ENCODE measurements around the gene SPAG16.

SPAG16 gene

DNA sequence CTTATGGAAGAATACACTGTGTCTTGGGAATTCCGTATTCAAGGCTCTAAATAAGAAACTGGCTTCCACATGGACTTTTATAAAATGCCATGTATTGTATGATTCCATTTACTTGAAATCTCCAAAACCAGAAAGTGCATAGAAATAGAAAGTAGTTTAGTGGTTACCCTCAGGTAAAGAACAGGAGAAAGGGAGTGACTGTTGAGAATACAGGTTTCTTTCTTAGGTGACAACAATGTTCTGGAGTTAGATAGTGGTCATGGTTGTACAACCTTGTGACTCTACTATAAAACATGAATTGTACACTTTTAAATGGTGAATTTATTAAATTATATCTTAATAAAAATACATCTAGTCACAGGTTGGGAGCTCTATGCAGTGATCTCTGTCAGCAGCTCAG lies 481.8 kb downstream of the SPAG16 start:
- Histone ChIP-seq H3K4me3 (ENCODE audit: insufficient read length, low read depth) (no peak overlapping the region), H3K36me3 (ENCODE audit: insufficient read depth, insufficient read length, low read length) (no peaks in the 10 kb centered on the region), H3K9me3 (ENCODE audit: insufficient read depth, low read length) (no peaks in the 10 kb centered on the region), H3K27me3 (ENCODE audit: insufficient read depth, insufficient read length) (no peaks in the 10 kb centered on the region), H3K9ac (ENCODE audit: insufficient read length, low read depth) (no peak overlapping the region), H3K4me1 (ENCODE audit: insufficient read depth, insufficient read length) (no peaks in the 10 kb centered on the region)
- TF ChIP-seq ZNF274 (IDR thresholded peaks at IDR 0.05; ENCODE audit: low read depth, low read length) (no peak), SUZ12 (IDR thresholded peaks at IDR 0.05; ENCODE audit: extremely low read depth, insufficient read depth, insufficient read length) (no peak), YY1 (IDR thresholded peaks at IDR 0.05; ENCODE audit: insufficient read depth, insufficient read length) (no peak)
- no peak for DNase-seq (ENCODE audit: low read depth, low spot score)

DNA sequence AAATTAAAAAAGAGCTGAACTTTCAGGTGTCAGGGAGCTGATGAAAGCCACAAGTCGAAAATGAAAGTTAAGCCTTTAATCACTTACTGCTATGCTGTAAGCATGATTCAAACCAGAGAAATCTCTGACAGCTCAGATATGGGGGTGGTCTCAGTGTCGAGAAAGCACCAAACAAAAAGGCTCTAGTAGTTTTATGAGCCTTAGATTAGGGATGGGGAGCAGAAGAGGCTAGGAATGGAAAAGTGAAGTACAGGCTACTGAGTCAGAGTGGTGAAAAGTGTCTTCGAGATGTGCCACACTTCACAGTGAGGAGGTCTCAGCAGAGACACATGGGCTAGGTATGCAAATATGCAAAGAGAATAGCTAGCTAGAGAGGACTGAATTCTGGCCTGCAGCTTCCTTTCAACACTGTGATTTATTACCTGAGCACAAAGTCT lies 482.2 kb downstream of the SPAG16 start:
- H3K27me3 ChIP-seq (ENCODE audit: insufficient read depth, insufficient read length) = no peaks in the 10 kb centered on the region
- no peaks in the 10 kb centered on the region for H3K36me3 ChIP-seq (ENCODE audit: insufficient read depth, insufficient read length, low read length)
- no peaks in the 10 kb centered on the region for H3K4me1 ChIP-seq (ENCODE audit: insufficient read depth, insufficient read length)
- H3K9ac ChIP-seq (ENCODE audit: insufficient read length, low read depth) = no peak overlapping the region
- H3K4me3 ChIP-seq (ENCODE audit: insufficient read length, low read depth) = no peak overlapping the region
- TF ChIP-seq ZNF274 (IDR thresholded peaks at IDR 0.05; ENCODE audit: low read depth, low read length) (no peak), SUZ12 (IDR thresholded peaks at IDR 0.05; ENCODE audit: extremely low read depth, insufficient read depth, insufficient read length) (no peak), YY1 (IDR thresholded peaks at IDR 0.05; ENCODE audit: insufficient read depth, insufficient read length) (no peak)
- H3K9me3 ChIP-seq (ENCODE audit: insufficient read depth, low read length) = no peaks in the 10 kb centered on the region
- DNase-seq (ENCODE audit: low read depth, low spot score) = no peak

DNA sequence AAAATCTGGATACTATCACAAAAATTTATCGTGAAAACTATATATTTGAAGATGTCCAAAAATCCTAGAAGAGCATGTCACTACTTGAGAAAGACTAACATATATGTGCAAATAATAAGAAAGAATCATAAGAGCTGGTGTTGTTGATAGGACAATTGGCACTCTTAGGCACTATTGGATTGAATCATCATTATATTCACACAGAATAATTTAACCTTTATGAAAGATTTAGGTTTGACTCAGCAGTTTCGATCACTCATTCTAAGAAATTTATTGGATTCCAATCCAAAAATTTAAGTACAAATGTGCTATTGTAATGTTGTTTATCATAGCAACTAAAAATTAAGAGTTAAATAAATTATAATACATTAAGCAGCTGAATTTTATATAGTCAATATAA lies 503.6 kb downstream of the SPAG16 start:
- Histone ChIP-seq H3K4me1 (ENCODE audit: insufficient read depth, insufficient read length) (no peaks in the 10 kb centered on the region), H3K27me3 (ENCODE audit: insufficient read depth, insufficient read length) (no peaks in the 10 kb centered on the region), H3K4me3 (ENCODE audit: insufficient read length, low read depth) (no peak overlapping the region), H3K36me3 (ENCODE audit: insufficient read depth, insufficient read length, low read length) (no peaks in the 10 kb centered on the region), H3K9ac (ENCODE audit: insufficient read length, low read depth) (no peak overlapping the region), H3K9me3 (ENCODE audit: insufficient read depth, low read length) (no peaks in the 10 kb centered on the region)
- TF ChIP-seq SUZ12 (IDR thresholded peaks at IDR 0.05; ENCODE audit: extremely low read depth, insufficient read depth, insufficient read length) (no peak), YY1 (IDR thresholded peaks at IDR 0.05; ENCODE audit: insufficient read depth, insufficient read length) (no peak), ZNF274 (IDR thresholded peaks at IDR 0.05; ENCODE audit: low read depth, low read length) (no peak)
- no peak for DNase-seq (ENCODE audit: low read depth, low spot score)

DNA sequence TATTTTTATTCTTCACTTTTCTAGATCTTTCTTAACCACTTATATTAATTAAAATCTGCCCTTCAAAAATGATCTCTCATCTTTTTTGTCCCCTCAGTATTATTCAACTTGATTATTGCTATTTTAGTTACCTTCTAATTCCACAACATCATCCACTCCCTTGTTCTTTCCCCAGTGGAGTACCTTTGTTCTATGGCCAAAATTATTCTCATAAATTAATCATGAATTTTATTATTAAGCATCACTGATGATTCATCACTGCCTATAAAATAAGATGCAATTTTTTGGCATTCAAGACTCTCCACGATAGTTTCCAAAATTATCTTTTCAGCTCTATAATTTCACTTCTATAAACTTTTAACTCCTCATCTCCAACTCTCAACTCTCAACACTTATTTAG lies 505.7 kb downstream of the SPAG16 start:
- DNase-seq (ENCODE audit: low read depth, low spot score) = no peak
- no peaks in the 10 kb centered on the region for H3K36me3 ChIP-seq (ENCODE audit: insufficient read depth, insufficient read length, low read length)

DNA sequence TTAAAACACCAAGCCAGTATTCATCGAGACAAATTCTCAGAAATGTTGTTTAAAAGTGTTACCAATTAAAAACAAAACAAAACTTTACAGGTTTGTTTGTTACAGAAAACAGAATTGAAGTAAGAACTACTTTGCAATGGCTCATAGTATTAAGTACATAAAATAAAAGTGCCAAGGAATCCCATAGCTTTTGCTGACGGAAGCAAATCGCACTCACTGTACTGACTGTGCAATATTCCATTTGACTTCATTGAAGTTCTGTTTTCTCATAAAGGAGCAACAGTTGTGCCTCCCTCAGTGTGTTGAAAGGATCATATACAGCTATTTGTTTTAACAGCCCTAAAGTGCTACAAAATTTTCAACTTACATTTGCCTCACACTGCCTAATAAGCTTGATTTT lies 507.8 kb downstream of the SPAG16 start:
- TF ChIP-seq ZNF274 (IDR thresholded peaks at IDR 0.05; ENCODE audit: low read depth, low read length) (no peak), YY1 (IDR thresholded peaks at IDR 0.05; ENCODE audit: insufficient read depth, insufficient read length) (no peak), SUZ12 (IDR thresholded peaks at IDR 0.05; ENCODE audit: extremely low read depth, insufficient read depth, insufficient read length) (no peak)
- H3K27me3 ChIP-seq (ENCODE audit: insufficient read depth, insufficient read length) = no peaks in the 10 kb centered on the region
- no peaks in the 10 kb centered on the region for H3K9me3 ChIP-seq (ENCODE audit: insufficient read depth, low read length)
- no peaks in the 10 kb centered on the region for H3K36me3 ChIP-seq (ENCODE audit: insufficient read depth, insufficient read length, low read length)
- no peak overlapping the region for H3K9ac ChIP-seq (ENCODE audit: insufficient read length, low read depth)
- no peak overlapping the region for H3K4me3 ChIP-seq (ENCODE audit: insufficient read length, low read depth)
- H3K4me1 ChIP-seq (ENCODE audit: insufficient read depth, insufficient read length) = no peaks in the 10 kb centered on the region
- no peak for DNase-seq (ENCODE audit: low read depth, low spot score)

More for the DNA sequence above, 505.7 kb downstream of the SPAG16 start:
- TF ChIP-seq ZNF274 (IDR thresholded peaks at IDR 0.05; ENCODE audit: low read depth, low read length) (no peak), SUZ12 (IDR thresholded peaks at IDR 0.05; ENCODE audit: extremely low read depth, insufficient read depth, insufficient read length) (no peak), YY1 (IDR thresholded peaks at IDR 0.05; ENCODE audit: insufficient read depth, insufficient read length) (no peak)
- no peaks in the 10 kb centered on the region for H3K4me1 ChIP-seq (ENCODE audit: insufficient read depth, insufficient read length)
- no peak overlapping the region for H3K4me3 ChIP-seq (ENCODE audit: insufficient read length, low read depth)
- no peak overlapping the region for H3K9ac ChIP-seq (ENCODE audit: insufficient read length, low read depth)
- no peaks in the 10 kb centered on the region for H3K27me3 ChIP-seq (ENCODE audit: insufficient read depth, insufficient read length)
- no peaks in the 10 kb centered on the region for H3K9me3 ChIP-seq (ENCODE audit: insufficient read depth, low read length)

DNA sequence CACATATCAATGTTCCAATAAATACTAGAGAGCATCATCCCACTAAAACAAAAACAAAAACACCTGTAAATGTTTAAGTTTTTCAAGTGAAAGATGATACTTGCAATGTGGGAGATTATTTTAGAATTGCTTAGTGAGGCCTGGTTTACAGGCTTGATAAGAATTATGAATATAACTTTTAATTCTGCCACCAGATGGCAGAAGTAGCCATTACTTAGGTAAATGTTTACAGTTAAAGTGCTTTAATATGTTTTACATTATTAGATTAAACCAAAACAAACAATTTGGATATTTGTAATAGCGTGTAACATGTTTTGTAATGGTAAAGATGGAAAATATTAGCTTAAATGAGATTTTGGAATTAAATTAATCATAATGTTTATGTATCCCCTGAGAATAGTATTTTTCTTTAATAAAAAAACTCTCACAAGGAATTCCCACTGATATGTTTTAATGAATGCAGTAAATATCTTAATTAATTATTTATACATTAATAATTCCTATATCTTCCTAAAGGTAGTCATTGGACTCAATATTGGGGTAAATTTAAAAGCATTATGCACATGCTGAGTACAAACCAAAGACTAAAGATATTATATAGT lies 522.0 kb downstream of the SPAG16 start:
- H3K4me3 ChIP-seq (ENCODE audit: insufficient read length, low read depth) = no peak overlapping the region
- H3K9ac ChIP-seq (ENCODE audit: insufficient read length, low read depth) = no peak overlapping the region
- no peaks in the 10 kb centered on the region for H3K9me3 ChIP-seq (ENCODE audit: insufficient read depth, low read length)
- H3K4me1 ChIP-seq (ENCODE audit: insufficient read depth, insufficient read length) = no peaks in the 10 kb centered on the region
- H3K36me3 ChIP-seq (ENCODE audit: insufficient read depth, insufficient read length, low read length) = no peaks in the 10 kb centered on the region
- H3K27me3 ChIP-seq (ENCODE audit: insufficient read depth, insufficient read length) = no peaks in the 10 kb centered on the region
- DNase-seq (ENCODE audit: low read depth, low spot score) = no peak
- no peak for TF ChIP-seq SUZ12 (IDR thresholded peaks at IDR 0.05; ENCODE audit: extremely low read depth, insufficient read depth, insufficient read length)
- no peak for TF ChIP-seq YY1 (IDR thresholded peaks at IDR 0.05; ENCODE audit: insufficient read depth, insufficient read length)
- no peak for TF ChIP-seq ZNF274 (IDR thresholded peaks at IDR 0.05; ENCODE audit: low read depth, low read length)

DNA sequence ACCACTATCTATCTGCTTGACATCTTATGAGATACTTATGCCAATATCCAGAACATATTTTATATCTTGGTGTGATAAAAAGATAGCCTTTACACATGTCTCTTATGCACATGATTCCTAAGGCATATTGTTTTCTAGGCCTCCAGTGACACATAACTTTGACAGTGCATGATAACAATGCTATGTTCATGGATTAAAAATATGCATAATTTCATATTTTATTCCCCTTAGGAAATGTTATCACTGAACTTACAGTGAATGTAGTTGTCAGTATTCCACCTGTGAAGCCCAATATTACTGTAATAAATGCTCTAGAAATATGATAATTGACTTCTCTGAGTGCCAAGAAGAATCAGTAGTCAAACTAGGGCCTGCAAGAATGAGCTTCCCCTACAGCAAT lies 532.3 kb downstream of the SPAG16 start:
- Histone ChIP-seq H3K9ac (ENCODE audit: insufficient read length, low read depth) (no peak overlapping the region), H3K27me3 (ENCODE audit: insufficient read depth, insufficient read length) (no peaks in the 10 kb centered on the region), H3K36me3 (ENCODE audit: insufficient read depth, insufficient read length, low read length) (no peaks in the 10 kb centered on the region), H3K9me3 (ENCODE audit: insufficient read depth, low read length) (no peaks in the 10 kb centered on the region), H3K4me3 (ENCODE audit: insufficient read length, low read depth) (no peak overlapping the region), H3K4me1 (ENCODE audit: insufficient read depth, insufficient read length) (no peaks in the 10 kb centered on the region)
- no peak for DNase-seq (ENCODE audit: low read depth, low spot score)
- TF ChIP-seq YY1 (IDR thresholded peaks at IDR 0.05; ENCODE audit: insufficient read depth, insufficient read length) (no peak), SUZ12 (IDR thresholded peaks at IDR 0.05; ENCODE audit: extremely low read depth, insufficient read depth, insufficient read length) (no peak), ZNF274 (IDR thresholded peaks at IDR 0.05; ENCODE audit: low read depth, low read length) (no peak)

All from NT2/D1 (cell line).